HepG2 (cell line): ENCODE data around the gene PDE9A. TPM values are rescaled to one million over a fixed set of nuclear protein-coding genes. Genes with fewer than 3 reads are reported as not detected.

Experiments used
- AFF4 ChIP-seq: sonication (generic); formaldehyde crosslinking; IDR thresholded peaks from 2 replicates; pipeline ENCODE4 v1.4.0; 2020; ENCODE audit warnings: missing genetic modification reagents
- DDIT3 ChIP-seq: sonication (generic); formaldehyde crosslinking; IDR thresholded peaks from 2 replicates; pipeline ENCODE4 v1.4.0; 2020; ENCODE audit warnings: mild to moderate bottlenecking, missing genetic modification reagents
- DNMT3B ChIP-seq: conservative IDR thresholded peaks from 2 replicates; pipeline ENCODE4 v1.6.1; 2016; ENCODE audit warnings: missing biosample characterization, control low read depth
- HNF4G ChIP-seq, 2 experiments: sonication (generic) in 1 of 2; formaldehyde crosslinking in 1 of 2; IDR thresholded peaks; 2 replicates each; pipeline versions ENCODE4 v1.4.0 to v1.6.1; 2011 to 2020; ENCODE audit warnings: borderline replicate concordance in 2 of 2, low read depth in 2 of 2, mild to moderate bottlenecking in 2 of 2, low read length in 1 of 2, missing genetic modification reagents in 1 of 2, moderate library complexity in 1 of 2
- JUND ChIP-seq: sonication (generic); formaldehyde crosslinking; IDR thresholded peaks from 2 replicates; pipeline ENCODE4 v1.8.0; 2022; ENCODE audit warnings: mild to moderate bottlenecking, missing genetic modification reagents
- KDM2A ChIP-seq: sonication (generic); formaldehyde crosslinking; IDR thresholded peaks from 2 replicates; pipeline ENCODE4 v1.4.0; 2020; ENCODE audit warnings: low read depth, missing genetic modification reagents, borderline replicate concordance
- MTA1 ChIP-seq: sonication (generic); formaldehyde crosslinking; IDR thresholded peaks from 2 replicates; pipeline ENCODE4 v1.4.0; 2020; ENCODE audit warnings: missing genetic modification reagents, mild to moderate bottlenecking, borderline replicate concordance
- NBN ChIP-seq: fragments of 450-650 bp; conservative IDR thresholded peaks from 2 replicates; pipeline ENCODE4 v1.6.1; 2017
- NCOA2 ChIP-seq: sonication (generic); formaldehyde crosslinking; IDR thresholded peaks from 2 replicates; pipeline ENCODE4 v1.8.0; 2022; ENCODE audit warnings: inconsistent platforms
- NFE2L2 ChIP-seq: fragments of 150-350 bp; IDR thresholded peaks from 2 replicates; pipeline ENCODE4 v1.6.1; 2014; ENCODE audit warnings: low read length
- PAF1 ChIP-seq: IDR thresholded peaks from 2 replicates; pipeline ENCODE4 v1.6.1; 2016; ENCODE audit warnings: missing genetic modification reagents, missing compliant biosample characterization
- PRMT3 ChIP-seq: sonication (generic); formaldehyde crosslinking; IDR thresholded peaks from 2 replicates; pipeline ENCODE4 v1.8.1; 2022; ENCODE audit warnings: low read depth, mild to moderate bottlenecking, moderate library complexity, missing genetic modification reagents, borderline replicate concordance
- PTBP1 ChIP-seq: fragments of 200-400 bp; formaldehyde crosslinking; IDR thresholded peaks from 2 replicates; pipeline ENCODE4 v1.6.1; 2018; ENCODE audit warnings: low read length, low read depth; ENCODE audit not compliant: poor library complexity, severe bottlenecking
- SNAPC5 ChIP-seq: sonication (generic); formaldehyde crosslinking; IDR thresholded peaks from 2 replicates; pipeline ENCODE4 v1.8.1; 2023; ENCODE audit warnings: mild to moderate bottlenecking, missing genetic modification reagents, borderline replicate concordance
- SRSF9 ChIP-seq: fragments of 200-400 bp; formaldehyde crosslinking; IDR thresholded peaks from 2 replicates; pipeline ENCODE4 v1.6.1; 2018; ENCODE audit warnings: borderline replicate concordance, mild to moderate bottlenecking, low read depth, low read length; ENCODE audit not compliant: insufficient read depth, poor library complexity, severe bottlenecking
- ZBTB37 ChIP-seq: sonication (generic); formaldehyde crosslinking; IDR thresholded peaks from 2 replicates; pipeline ENCODE4 v1.4.0; 2020; ENCODE audit warnings: mild to moderate bottlenecking, missing genetic modification reagents
- ZKSCAN1 ChIP-seq: fragments of 150-350 bp; IDR thresholded peaks from 2 replicates; pipeline ENCODE4 v1.6.1; 2014; ENCODE audit warnings: low read length
- ZNF326 ChIP-seq: sonication (generic); formaldehyde crosslinking; IDR thresholded peaks from 2 replicates; pipeline ENCODE4 v1.4.0; 2020; ENCODE audit warnings: missing genetic modification reagents, borderline replicate concordance
- ZNF574 ChIP-seq: sonication (generic); formaldehyde crosslinking; IDR thresholded peaks from 2 replicates; pipeline ENCODE4 v1.4.0; 2020; ENCODE audit warnings: missing genetic modification reagents
- ZNF704 ChIP-seq: sonication (generic); formaldehyde crosslinking; IDR thresholded peaks from 2 replicates; pipeline ENCODE4 v1.8.1; 2023; ENCODE audit warnings: mild to moderate bottlenecking, inconsistent platforms, moderate library complexity, missing genetic modification reagents, borderline replicate concordance
- polyA plus RNA-seq, 8 experiments: library from polyadenylated mRNA; depleted of rRNA in 3 of 8; stranded (reverse) in 7 of 8; unstranded in 1 of 8; fragments of >200 nt; fragmentation: Illumina TruSeq in 4 of 8; extraction: Trizol in 4 of 8; gene quantifications; 2 replicates each; pipeline versions ENCODE4 v1.2.1 to v1.2.3, GENCODE V29; 2011 to 2016; ENCODE audit warnings: low read depth in 4 of 8, missing spikeins in 1 of 8, mixed read lengths in 1 of 8; ENCODE audit not compliant: insufficient read depth in 1 of 8
- total RNA-seq, 5 experiments: library from RNA; depleted of rRNA; stranded (reverse); fragments of >200 nt; fragmentation: Illumina TruSeq; extraction: Trizol; gene quantifications; 2 replicates each; pipeline ENCODE4 v1.2.3, GENCODE V29; 2016; ENCODE audit warnings: low read depth in 1 of 5

Gene PDE9A
- total and polyA plus RNA-seq, 2 of the 13 experiments (the other 11 are each of a cell fraction or from before 2014, with no cell fraction given), result 4.6 to 19.7 TPM

- peak; percentile 61; the same call in 1 of the 2 replicates for TF ChIP-seq ZNF574 (CRISPR knock-in tag)
- TF ChIP-seq PTBP1, result no peak
- no peak for TF ChIP-seq NFE2L2
- TF ChIP-seq SRSF9, result no peak
- peak; percentile 82 for TF ChIP-seq NCOA2 (CRISPR knock-in tag)
- no peak for TF ChIP-seq PRMT3 (CRISPR knock-in tag)
- TF ChIP-seq JUND (CRISPR knock-in tag), result no peak
- TF ChIP-seq DDIT3 (CRISPR knock-in tag), result no peak
- TF ChIP-seq MTA1 (CRISPR knock-in tag), result no peak; the same call in 1 of the 2 replicates
- no peak for TF ChIP-seq DNMT3B (CRISPR knock-in tag)
- peak; percentile 51; the same call in 1 of the 2 replicates for TF ChIP-seq ZBTB37
- no peak for TF ChIP-seq AFF4 (CRISPR knock-in tag)
- TF ChIP-seq NBN, result no peak
- peak; percentile 84 for TF ChIP-seq HNF4G (IDR thresholded peaks at IDR 0.05; ENCODE audit: borderline replicate concordance, low read depth, low read length)
- peak; percentile 61; the same call in 1 of the 2 replicates for TF ChIP-seq HNF4G (CRISPR knock-in tag; IDR thresholded peaks at IDR 0.05; ENCODE audit: borderline replicate concordance, low read depth)
- TF ChIP-seq SNAPC5 (CRISPR knock-in tag), result no peak
- no peak for TF ChIP-seq ZNF704 (CRISPR knock-in tag)
- no peak for TF ChIP-seq KDM2A (CRISPR knock-in tag)
- no peak for TF ChIP-seq ZNF326 (CRISPR knock-in tag)
- no peak for TF ChIP-seq PAF1
- TF ChIP-seq ZKSCAN1, result no peak
Observed at GRCh38 chr21:42711667-42712066, 58.2 kb downstream of the PDE9A start (continued).
